KOPT-K1 (cell line): ENCODE data around the gene GABBR2.

ENCODE experiments used
- H3K27ac ChIP-seq: fragments of 200-600 bp; sonication (generic); 2 replicates; pipeline ENCODE4 v1.5.1; 2016; ENCODE audit warnings: antibody characterized with exemption, mild to moderate bottlenecking, low read depth, low read length; ENCODE audit not compliant: poor library complexity, severe bottlenecking
- H3K36me3 ChIP-seq: fragments of 200-600 bp; sonication (generic); 2 replicates; pipeline ENCODE4 v1.5.1; 2017; ENCODE audit warnings: antibody characterized with exemption, mild to moderate bottlenecking, low read length, moderate library complexity; ENCODE audit not compliant: insufficient read depth
- H3K9me3 ChIP-seq: fragments of 200-600 bp; sonication (generic); 2 replicates; pipeline ENCODE4 v1.5.1; 2017; ENCODE audit warnings: antibody characterized with exemption, low read length, mild to moderate bottlenecking; ENCODE audit not compliant: insufficient read depth, poor library complexity, severe bottlenecking

Gene GABBR2

DNA sequence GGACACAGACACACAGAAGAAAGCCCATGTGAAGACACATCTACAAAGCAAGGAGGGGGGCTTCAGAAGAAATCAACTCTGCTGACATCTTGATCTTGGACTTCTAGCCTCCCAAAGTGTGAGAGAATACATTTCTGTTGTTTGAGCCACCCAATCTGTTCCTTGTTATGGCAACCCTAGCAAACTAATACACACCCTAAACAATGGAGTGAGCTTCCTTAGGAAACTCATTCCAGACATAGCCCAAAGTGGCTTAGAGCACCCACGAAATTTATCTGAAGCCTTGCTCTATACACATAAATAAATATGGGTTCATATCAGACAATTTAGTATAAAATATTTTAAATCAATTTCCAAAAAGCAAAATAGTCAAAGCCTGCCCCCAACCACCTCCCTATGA, 445.7 kb downstream of the GABBR2 start:
- Histone ChIP-seq H3K27ac (no peak overlapping the region), H3K9me3 (no peaks in the 10 kb centered on the region), H3K36me3 (no peaks in the 10 kb centered on the region)

DNA sequence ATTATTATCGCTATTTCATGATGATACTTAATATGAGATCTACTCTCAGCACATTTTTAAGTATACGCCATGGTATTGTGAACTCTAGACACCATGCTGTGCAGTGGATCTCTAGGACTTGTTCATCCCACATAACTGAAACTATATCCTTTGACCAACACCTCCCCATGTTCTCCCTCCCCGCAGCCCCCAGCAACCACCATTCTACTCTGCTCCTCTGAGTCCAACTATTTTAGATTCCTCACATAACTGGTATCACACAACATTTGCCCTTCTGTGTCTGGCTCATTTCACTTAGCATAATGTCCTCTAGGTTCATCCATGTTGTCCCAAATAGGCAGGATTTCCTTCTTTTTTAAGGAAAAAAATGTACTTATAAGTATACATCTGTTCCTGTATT, 446.7 kb downstream of the GABBR2 start:
- no peaks in the 10 kb centered on the region for H3K9me3 ChIP-seq
- no peaks in the 10 kb centered on the region for H3K36me3 ChIP-seq
- no peak overlapping the region for H3K27ac ChIP-seq

DNA sequence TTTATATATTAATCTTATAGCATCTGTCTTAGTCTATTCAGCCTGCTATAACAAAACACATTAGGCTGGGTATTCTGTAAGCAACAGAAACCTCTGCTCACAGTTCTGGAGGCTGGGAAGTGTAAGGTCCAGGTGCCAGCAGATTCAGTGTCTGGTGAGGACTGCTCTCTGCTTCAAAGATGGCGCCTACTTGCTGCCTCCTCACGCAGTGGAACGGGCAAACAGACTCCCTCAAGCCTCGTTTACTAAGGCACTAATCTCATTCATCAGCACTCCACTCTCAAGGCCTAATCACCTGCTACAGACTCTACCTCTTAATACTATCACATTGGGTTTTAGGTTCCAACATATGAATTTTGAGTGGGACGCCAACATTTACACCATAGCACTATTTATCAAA, 448.1 kb downstream of the GABBR2 start:
- no peaks in the 10 kb centered on the region for H3K9me3 ChIP-seq
- no peaks in the 10 kb centered on the region for H3K36me3 ChIP-seq
- H3K27ac ChIP-seq: no peak overlapping the region

DNA sequence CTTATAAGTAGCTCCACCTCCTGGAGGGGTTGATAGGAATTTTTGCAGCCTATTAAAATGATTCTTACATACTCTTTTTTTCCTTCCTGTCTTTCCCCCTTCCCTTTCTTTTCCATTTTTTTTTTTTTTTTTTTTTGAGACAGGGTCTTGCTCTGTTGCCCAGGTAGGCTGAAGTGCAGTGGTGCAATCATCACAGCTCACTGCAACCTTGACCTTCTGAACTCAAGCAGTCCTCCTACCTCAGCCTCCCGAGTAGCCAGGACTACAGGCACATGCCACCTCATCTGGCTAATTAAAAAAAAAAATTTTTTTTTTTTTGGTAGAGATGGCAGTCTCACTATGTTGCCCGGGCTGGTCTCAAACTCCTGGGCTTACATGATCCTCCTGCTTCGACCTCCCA, 448.9 kb downstream of the GABBR2 start:
- Histone ChIP-seq H3K27ac (no peak overlapping the region), H3K36me3 (no peaks in the 10 kb centered on the region)

DNA sequence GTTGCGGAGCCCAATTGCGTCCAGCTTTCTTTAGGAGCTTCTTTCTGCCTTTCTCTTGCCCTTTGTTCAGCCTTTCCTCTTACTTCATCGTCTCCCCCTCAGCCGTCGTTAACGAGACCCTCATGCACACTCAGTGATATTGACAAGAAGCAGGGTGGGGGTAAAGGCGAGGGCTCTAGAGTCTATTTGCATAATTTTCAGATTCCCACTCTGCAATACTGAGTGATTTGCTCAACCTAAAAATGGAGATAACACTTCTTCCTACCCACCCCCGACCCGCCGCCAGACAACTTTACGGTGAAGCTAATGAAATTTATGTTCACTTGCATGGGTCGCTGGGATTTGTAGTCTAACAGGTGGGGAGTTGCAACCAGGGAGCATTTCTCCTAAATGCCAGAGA, 452.0 kb downstream of the GABBR2 start:
- peak overlapping the region; percentile 85 for H3K27ac ChIP-seq
- no peaks in the 10 kb centered on the region for H3K36me3 ChIP-seq
- no peaks in the 10 kb centered on the region for H3K9me3 ChIP-seq

More for the DNA sequence above, 448.9 kb downstream of the GABBR2 start:
- no peaks in the 10 kb centered on the region for H3K9me3 ChIP-seq

DNA sequence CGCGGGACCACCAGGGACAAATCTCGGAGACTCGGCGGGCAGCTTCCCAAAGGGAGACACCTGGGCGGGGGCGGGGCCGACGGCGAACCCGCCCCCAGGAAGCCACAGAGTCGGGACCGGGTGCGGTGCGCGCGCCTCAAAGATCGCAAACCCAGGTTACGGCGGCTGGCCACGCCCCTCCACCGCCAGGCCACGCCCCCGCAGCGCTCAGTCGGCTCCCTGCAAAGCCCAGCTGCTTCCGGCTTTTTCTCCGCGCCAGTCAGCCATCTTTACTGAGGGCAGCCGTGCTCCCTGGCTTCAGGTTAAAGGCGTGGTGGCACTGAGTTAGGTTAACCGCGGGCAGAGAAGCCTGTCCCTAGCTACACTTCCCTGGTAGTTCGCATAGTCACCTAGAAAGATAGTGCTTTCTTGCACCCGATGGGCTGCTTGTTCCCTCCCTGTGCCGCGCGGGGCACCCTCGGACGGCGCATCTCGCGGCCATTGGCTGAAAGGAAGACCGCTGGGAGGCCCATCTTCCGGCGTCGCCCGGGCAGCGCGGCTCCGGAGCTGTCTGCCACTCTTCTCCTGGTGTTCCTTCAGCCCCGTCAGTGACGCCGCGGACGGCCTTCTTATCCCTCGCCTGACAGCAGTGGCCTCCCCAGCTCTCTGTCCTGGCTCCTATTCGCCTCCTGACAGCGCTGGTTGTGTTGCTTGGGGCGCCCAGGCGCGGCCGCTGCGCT, 453.0 kb downstream of the GABBR2 start, which contains the start of gene TBC1D2:
Gene TBC1D2 (minus strand): TSS at position 72 of the 719 bp plus-strand sequence. CDS start 108 bp downstream, outside the sequence.
- no peaks in the 10 kb centered on the region for H3K36me3 ChIP-seq
- no peaks in the 10 kb centered on the region for H3K9me3 ChIP-seq
- H3K27ac ChIP-seq: peak within 1 kb of the TSS; percentile 85

DNA sequence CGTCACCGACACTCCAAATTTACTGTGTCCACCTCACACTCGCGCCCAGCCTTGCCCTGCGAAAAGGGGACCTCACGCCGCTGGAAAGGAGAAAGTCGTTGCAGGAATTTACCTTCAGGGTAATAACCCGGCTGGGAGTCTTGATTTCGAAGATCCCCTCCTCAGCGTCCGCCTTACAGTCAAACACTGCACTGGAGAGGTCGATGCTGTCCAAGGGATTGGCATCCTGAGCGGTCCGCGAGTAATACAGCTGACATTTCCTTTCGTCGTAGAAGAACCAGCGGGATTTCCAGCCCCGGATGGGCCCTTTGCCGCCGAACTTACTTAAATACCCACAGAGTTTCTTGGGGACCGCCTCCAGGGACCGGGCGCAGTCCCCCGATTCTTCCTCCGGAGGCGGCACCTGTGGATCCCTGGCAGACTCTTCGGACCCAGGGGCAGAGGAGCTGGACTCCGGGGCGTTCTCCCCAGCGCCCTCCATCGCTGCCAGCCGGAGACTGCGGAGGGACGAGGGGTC, 453.6 kb downstream of the GABBR2 start:
- no peaks in the 10 kb centered on the region for H3K9me3 ChIP-seq
- peak overlapping the region; percentile 85 for H3K27ac ChIP-seq
- H3K36me3 ChIP-seq: no peaks in the 10 kb centered on the region

DNA sequence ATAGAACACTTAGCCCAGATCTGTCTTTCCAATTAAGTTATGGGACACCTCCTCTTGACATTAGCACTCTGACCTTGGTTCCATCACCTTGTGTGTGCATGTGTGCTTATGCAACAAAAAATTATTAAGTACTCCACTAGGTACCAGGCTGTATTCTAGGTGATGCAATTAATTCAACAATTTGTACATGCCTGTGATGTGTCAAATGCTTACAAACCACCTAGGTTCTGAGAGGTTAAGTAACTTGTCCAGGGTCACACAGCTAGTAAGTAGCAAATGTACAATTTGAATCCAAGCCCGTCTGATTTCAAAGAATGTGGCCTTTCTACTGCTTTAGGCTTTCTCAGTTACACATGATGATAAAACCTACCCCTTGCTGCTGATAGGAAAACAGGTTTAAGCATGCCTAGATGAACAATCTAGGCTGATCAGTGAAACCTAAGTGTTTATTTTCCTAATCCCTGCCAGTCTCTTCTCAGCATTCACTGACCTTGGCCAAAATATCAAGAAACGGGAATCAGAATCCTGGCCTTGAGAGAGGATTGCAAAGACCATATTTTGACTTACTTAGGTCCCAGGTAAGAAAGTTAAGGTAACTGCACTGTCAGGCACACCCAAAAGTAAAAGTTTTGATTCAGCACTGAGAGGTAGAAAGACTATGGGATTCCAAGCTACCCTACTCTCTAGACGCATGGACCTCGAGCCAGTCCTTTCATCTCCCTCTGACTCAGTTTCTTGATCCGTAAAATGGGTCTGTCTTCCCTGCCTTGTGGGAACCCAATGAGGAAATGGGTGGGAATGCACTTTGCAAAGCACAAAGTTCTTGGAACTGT, 454.3 kb downstream of the GABBR2 start:
- no peaks in the 10 kb centered on the region for H3K9me3 ChIP-seq
- no peak overlapping the region for H3K27ac ChIP-seq
- no peaks in the 10 kb centered on the region for H3K36me3 ChIP-seq

DNA sequence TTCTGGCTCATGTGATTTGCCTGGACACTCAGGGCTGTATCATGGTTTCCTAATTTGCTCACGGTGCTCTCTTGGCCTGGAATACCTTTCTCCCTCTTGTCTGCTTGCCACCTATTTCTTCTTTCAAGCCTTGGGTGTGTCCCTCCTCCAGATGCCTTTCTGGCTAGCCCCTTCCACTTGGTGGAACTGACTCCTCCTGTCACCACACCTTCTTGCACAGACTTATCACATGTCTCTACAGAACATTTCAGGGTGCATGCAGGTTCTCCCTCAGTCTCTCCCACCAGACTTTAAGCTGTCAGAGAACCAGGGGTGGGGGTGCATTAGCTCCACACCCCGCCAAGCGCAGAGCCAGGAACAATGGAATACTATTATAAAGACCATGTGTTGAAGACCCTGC, 455.2 kb downstream of the GABBR2 start:
- Histone ChIP-seq H3K9me3 (no peaks in the 10 kb centered on the region), H3K27ac (no peak overlapping the region)

DNA sequence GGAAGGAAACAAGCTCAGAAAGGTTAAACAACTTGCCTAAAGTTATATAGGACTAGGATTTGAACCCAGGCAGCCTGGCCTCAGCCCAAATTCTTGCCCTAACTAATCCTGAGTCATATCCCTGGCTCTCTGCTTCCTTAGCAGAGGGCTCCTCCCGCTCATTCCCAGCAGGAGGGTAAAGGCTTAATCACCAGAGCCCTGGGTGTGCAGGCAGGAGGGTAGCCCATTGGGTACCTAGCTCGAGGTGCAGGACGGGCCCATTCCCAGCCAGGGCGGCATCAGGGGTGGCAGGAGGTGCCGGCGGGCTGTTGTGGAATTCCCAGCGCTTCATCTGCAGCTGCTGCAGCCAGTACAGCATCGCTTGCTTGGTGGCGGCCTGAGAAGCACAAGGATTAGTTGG, 457.2 kb downstream of the GABBR2 start:
- H3K27ac ChIP-seq: no peak overlapping the region
- H3K9me3 ChIP-seq: no peaks in the 10 kb centered on the region
- H3K36me3 ChIP-seq: no peaks in the 10 kb centered on the region

More for the DNA sequence above, 455.2 kb downstream of the GABBR2 start:
- H3K36me3 ChIP-seq: no peaks in the 10 kb centered on the region

DNA sequence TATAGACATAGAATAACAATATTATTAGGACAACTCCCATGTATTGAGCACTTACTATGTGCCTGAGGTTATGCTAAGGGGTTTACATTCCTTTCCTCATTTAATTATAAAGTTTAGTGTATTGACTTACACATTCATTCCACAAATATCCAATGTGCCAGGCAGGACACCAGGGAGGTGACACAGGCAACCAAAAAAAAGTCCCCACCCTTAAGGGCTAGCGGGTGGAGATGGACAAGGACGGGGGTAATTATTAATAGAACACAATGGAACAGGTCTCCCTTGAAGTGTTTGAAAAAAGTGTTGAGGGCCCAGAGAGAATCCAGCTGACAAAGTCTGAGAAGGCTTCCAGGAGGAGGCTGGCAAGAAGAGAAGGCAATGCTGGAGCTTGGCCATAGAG, 459.0 kb downstream of the GABBR2 start:
- no peaks in the 10 kb centered on the region for H3K9me3 ChIP-seq
- no peak overlapping the region for H3K27ac ChIP-seq
- H3K36me3 ChIP-seq: no peaks in the 10 kb centered on the region

DNA sequence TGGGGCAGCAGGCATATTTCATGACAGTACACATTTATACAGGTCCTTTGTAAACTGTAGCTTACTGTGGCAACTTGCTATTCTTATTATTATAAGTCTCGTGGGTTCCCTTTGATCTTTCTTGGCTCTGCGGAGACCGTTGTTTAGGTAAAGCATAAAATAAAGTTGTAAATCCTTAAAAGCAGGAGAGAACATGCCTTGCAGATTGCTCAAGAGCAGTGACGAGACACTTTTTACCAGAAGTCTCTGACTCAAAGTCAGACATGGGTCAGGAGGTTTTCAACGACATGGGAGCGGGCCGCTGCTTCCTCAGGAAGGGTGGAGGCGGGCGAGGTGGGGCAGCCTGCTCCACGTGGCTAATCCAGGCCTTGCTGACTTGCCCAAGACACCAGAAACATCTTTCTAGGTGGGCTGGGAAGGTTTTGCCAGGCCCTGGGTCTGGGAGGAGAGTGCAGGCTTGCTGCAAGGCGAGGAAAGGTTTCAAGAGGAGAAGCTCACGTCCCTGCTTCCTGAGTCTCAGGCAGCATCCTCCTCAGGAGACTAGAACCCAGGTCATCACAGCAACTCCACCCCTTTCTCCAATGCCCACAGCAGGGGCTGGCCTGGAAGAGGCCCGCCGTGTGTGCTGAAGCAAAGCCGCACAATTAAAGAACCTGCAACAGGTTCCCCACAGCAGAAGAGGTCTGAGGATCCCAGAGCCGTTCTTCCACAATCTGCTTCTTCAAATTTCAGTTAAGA, 459.8 kb downstream of the GABBR2 start:
- H3K36me3 ChIP-seq: no peaks in the 10 kb centered on the region
- H3K27ac ChIP-seq: no peak overlapping the region
- no peaks in the 10 kb centered on the region for H3K9me3 ChIP-seq

DNA sequence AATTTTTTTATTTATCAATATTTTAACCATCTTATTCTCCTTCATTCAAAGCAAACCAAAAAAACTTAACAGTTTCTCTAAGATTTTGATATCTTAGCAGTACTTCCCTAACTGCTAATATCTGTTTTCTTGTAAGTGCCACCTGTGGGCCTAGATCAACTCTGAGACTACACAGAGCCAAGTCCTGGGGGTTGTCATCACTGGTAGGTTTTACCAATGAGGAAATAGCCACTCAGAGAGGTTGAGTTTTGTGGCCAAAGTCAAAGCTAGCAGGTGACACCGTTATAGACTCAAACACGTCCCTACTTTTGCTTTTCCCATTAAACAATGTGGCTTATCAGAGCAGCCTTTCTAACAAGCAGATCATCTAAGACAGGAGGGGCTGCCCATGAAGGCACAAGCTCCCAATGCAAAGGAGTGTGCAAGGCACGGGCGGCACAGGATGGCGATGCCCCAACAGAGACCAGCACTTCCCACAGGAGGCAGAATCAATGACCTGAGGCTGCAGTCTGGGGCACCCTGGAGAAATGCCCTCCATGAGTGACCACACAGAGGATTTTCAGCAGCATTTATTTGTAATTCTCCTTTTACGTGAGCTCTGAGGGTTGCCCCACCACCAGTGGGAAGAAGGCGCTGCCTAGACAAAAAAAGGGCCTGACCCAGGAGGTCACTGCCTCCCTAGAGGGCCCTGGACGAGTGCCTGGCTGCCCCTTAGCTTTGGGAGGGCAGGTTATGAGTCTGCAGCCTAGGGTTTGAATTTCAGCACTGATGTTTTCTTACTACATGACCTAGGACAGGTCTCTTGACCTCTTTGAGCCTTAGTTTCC, 460.7 kb downstream of the GABBR2 start:
- H3K27ac ChIP-seq: no peak overlapping the region
- H3K36me3 ChIP-seq: no peaks in the 10 kb centered on the region
- no peaks in the 10 kb centered on the region for H3K9me3 ChIP-seq

DNA sequence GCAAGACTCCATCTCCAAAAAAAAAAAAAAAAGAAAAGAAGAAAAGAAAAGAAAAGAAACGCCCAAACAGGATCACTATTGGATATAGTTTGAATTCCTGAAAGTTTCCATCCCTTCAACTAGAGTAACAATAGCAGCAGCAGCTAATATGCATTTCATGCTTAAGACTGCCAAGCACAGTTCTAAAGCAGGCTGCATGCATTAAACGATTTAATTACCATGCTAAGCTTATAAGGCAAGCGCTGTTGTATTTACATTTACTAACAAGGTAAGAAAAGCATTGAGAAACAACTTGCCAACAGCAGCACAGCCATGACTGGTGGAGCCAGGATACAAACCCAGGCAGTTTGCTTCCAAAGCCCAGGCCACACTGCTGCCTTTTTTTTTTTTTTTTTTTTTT, 466.3 kb downstream of the GABBR2 start:
- no peaks in the 10 kb centered on the region for H3K9me3 ChIP-seq
- no peak overlapping the region for H3K27ac ChIP-seq
- H3K36me3 ChIP-seq: no peaks in the 10 kb centered on the region
